ENCODE results near the gene TTLL10. TPM values are rescaled to one million over a fixed set of nuclear protein-coding genes. Genes with fewer than 3 reads are reported as not detected.

TTLL10 gene
- polyA plus RNA-seq, 1 donor from 2014 or later: not detected

- Histone ChIP-seq H3K36me3 (ENCODE audit: insufficient read depth, low read length) (no peaks in the 10 kb centered on the region), H3K9me2 (ENCODE audit: insufficient read depth, low read length) (no peaks in the 10 kb centered on the region), H3K27me3 (ENCODE audit: insufficient read depth, low read depth, low read length) (no peaks in the 10 kb centered on the region), H4K20me1 (ENCODE audit: insufficient read depth) (no peaks in the 10 kb centered on the region), H3K4me2 (ENCODE audit: low read length) (no peak overlapping the region), H3K4me3 (ENCODE audit: low read length) (no peak overlapping the region), H3F3A (ENCODE audit: insufficient read depth, low read length, poor library complexity, severe bottlenecking) (no peaks in the 10 kb centered on the region), H3K27ac (ENCODE audit: low read length) (no peak overlapping the region), H3K79me2 (replicated peaks; ENCODE audit: insufficient read depth, low read length) (no peaks in the 10 kb centered on the region), H3K9ac (ENCODE audit: low read length) (no peak overlapping the region), H3K9me3 (ENCODE audit: low read length) (no peaks in the 10 kb centered on the region), H2AFZ (ENCODE audit: low read depth, low read length) (no peak overlapping the region)
- TF ChIP-seq MXI1 (conservative IDR thresholded peaks at IDR 0.05; ENCODE audit: poor library complexity, severe bottlenecking): no peak
- no peak for TF ChIP-seq TAF1 (IDR thresholded peaks at IDR 0.05; ENCODE audit: low read depth)
- TF ChIP-seq POLR2AphosphoS5 (IDR thresholded peaks at IDR 0.05): no peak
- TF ChIP-seq CTCF (IDR thresholded peaks at IDR 0.05; ENCODE audit: poor library complexity, severe bottlenecking): no peak
- TF ChIP-seq REST (IDR thresholded peaks at IDR 0.05; ENCODE audit: borderline replicate concordance): no peak
- TF ChIP-seq RAD21 (conservative IDR thresholded peaks at IDR 0.05): no peak
- TF ChIP-seq SMC3 (conservative IDR thresholded peaks at IDR 0.05; ENCODE audit: poor library complexity): no peak
- no peak for TF ChIP-seq EP300 (conservative IDR thresholded peaks at IDR 0.05; ENCODE audit: poor library complexity, severe bottlenecking)
- no peak for TF ChIP-seq EZH2 (IDR thresholded peaks at IDR 0.05; ENCODE audit: borderline replicate concordance, insufficient read depth, low read length, poor library complexity, severe bottlenecking)
Measured at GRCh38 chr1:1169429-1170214, 4.1 kb upstream of the TTLL10 start.

GRCh38 chr1:1170215-1171091, 3.2 kb upstream of the TTLL10 start:
- Histone ChIP-seq H3F3A (ENCODE audit: insufficient read depth, low read length, poor library complexity, severe bottlenecking) (no peaks in the 10 kb centered on the region), H3K9me2 (ENCODE audit: insufficient read depth, low read length) (no peaks in the 10 kb centered on the region), H2AFZ (ENCODE audit: low read depth, low read length) (no peak overlapping the region), H3K36me3 (ENCODE audit: insufficient read depth, low read length) (no peaks in the 10 kb centered on the region), H3K4me3 (ENCODE audit: low read length) (no peak overlapping the region), H3K27ac (ENCODE audit: low read length) (no peak overlapping the region), H3K9ac (ENCODE audit: low read length) (no peak overlapping the region), H3K27me3 (ENCODE audit: insufficient read depth, low read depth, low read length) (no peaks in the 10 kb centered on the region), H4K20me1 (ENCODE audit: insufficient read depth) (no peaks in the 10 kb centered on the region), H3K4me2 (ENCODE audit: low read length) (no peak overlapping the region), H3K79me2 (replicated peaks; ENCODE audit: insufficient read depth, low read length) (no peaks in the 10 kb centered on the region), H3K9me3 (ENCODE audit: low read length) (no peaks in the 10 kb centered on the region)
- TF ChIP-seq POLR2AphosphoS5 (IDR thresholded peaks at IDR 0.05) (no peak), SMC3 (conservative IDR thresholded peaks at IDR 0.05; ENCODE audit: poor library complexity) (no peak), EP300 (conservative IDR thresholded peaks at IDR 0.05; ENCODE audit: poor library complexity, severe bottlenecking) (no peak), MXI1 (conservative IDR thresholded peaks at IDR 0.05; ENCODE audit: poor library complexity, severe bottlenecking) (no peak), RAD21 (conservative IDR thresholded peaks at IDR 0.05) (no peak)
